CD4-positive, alpha-beta T cell (primary cell): ENCODE results near the gene CLOCK. TPM values are rescaled to one million over a fixed set of nuclear protein-coding genes. Genes with fewer than 3 reads are reported as not detected.
A peak's percentile ranks its signal among the peaks of the same experiment; 100 is the strongest.

Source experiments
- ATAC-seq: fragments of 200-7000 bp; cut with Tn5 transposase; one replicate; pipeline ENCODE4 v1.10.0; 2022; ENCODE audit warnings: mild to moderate bottlenecking; ENCODE audit not compliant: poor library complexity
- CTCF ChIA-PET: fragments of 350-600 bp; sonication (Branson Sonifier 250); formaldehyde crosslinking; loops from one replicate; lab custom pipeline; 2021; ENCODE audit warnings: antibody characterized with exemption, inconsistent platforms; lab: Charles Lee
- POLR2A ChIA-PET: fragments of 350-600 bp; sonication (Branson Sonifier 250); formaldehyde crosslinking; loops from one replicate; lab custom pipeline; 2021; ENCODE audit warnings: antibody characterized with exemption, inconsistent platforms; lab: Charles Lee
- DNase-seq, 14 experiments: peaks; one replicate each; pipeline ENCODE4 v3.0.0-alpha.2; 2013 to 2020; ENCODE audit warnings: mixed read lengths in 2 of 14
- H3K27ac ChIP-seq, 2 donors: one replicate each; pipeline versions ENCODE4 v1.5.1 to v1.7.0; 2013; ENCODE audit warnings: low read length in 2 of 2, low read depth in 1 of 2, mild to moderate bottlenecking in 1 of 2
- H3K27me3 ChIP-seq, 2 experiments: 1 replicate in 1 of 2; 2 replicates in 1 of 2; pipeline versions ENCODE4 v1.6.1 to v1.7.0; 2013; ENCODE audit warnings: low read length in 2 of 2, control low read depth in 1 of 2, mild to moderate bottlenecking in 1 of 2, moderate library complexity in 1 of 2; ENCODE audit not compliant: insufficient read depth in 2 of 2, control insufficient read depth in 1 of 2
- H3K36me3 ChIP-seq: one replicate; pipeline ENCODE4 v1.6.1; 2013; ENCODE audit warnings: low read length, control low read depth; ENCODE audit not compliant: insufficient read depth
- H3K4me1 ChIP-seq: one replicate; pipeline ENCODE4 v1.6.1; 2013; ENCODE audit warnings: low read length, control low read depth; ENCODE audit not compliant: insufficient read depth
- H3K4me3 ChIP-seq: one replicate; pipeline ENCODE4 v1.5.1; 2013; ENCODE audit warnings: mild to moderate bottlenecking, low read length, moderate library complexity
- H3K9me3 ChIP-seq, 2 experiments: 1 replicate in 1 of 2; 2 replicates in 1 of 2; pipeline versions ENCODE4 v1.6.1 to v1.7.0; 2013; ENCODE audit warnings: low read length in 2 of 2, mild to moderate bottlenecking in 2 of 2, control low read depth in 1 of 2, moderate library complexity in 1 of 2; ENCODE audit not compliant: control insufficient read depth in 1 of 2, insufficient read depth in 1 of 2
- H3K27ac Mint-ChIP-seq: one replicate; pipeline ENCODE4 v1.8.0; 2020; ENCODE audit warnings: mixed read lengths
- H3K27me3 Mint-ChIP-seq: one replicate; pipeline ENCODE4 v1.8.0; 2021; ENCODE audit warnings: mixed read lengths
- H3K36me3 Mint-ChIP-seq: one replicate; pipeline ENCODE4 v1.8.0; 2021; ENCODE audit warnings: low read depth, mixed read lengths
- H3K4me1 Mint-ChIP-seq: one replicate; pipeline ENCODE4 v1.8.0; 2021; ENCODE audit warnings: low read depth, mixed read lengths
- H3K4me3 Mint-ChIP-seq: one replicate; pipeline ENCODE4 v1.8.0; 2020; ENCODE audit warnings: mild to moderate bottlenecking, mixed read lengths
- H3K9me3 Mint-ChIP-seq: one replicate; pipeline ENCODE4 v1.8.0; 2020; ENCODE audit warnings: mixed read lengths
- CTCF ChIP-seq: fragments of 200-600 bp; IDR thresholded peaks from one replicate; pipeline ENCODE4 v1.8.0; 2022; ENCODE audit warnings: antibody characterized with exemption, mild to moderate bottlenecking
- intact Hi-C, 2 experiments: fragments of 100-400 bp; cut with DNase I in 1 of 2; cut with micrococcal nuclease in 1 of 2; formaldehyde crosslinking; loops; one replicate each; pipeline versions ENCODE4 v1.15.1 to v1.9.0; 2023 to 2025; cut with DNase I, micrococcal nuclease
- total RNA-seq, 174 experiments: library from RNA in 2 of 174; stranded (reverse) in 2 of 174; gene quantifications; one replicate each; pipeline ENCODE4 v1.2.3 and lab custom pipeline; 2021 to 2026

Gene CLOCK
- total RNA-seq, 2 experiments from 2014 or later, result 4.9 to 5.6 TPM

GRCh38 chr4:55549888-55550287 is 3.2 kb upstream of the CLOCK start:
- ChIA-PET CTCF (interaction anchor here (1.0 kb wide), 1 partner anchor 155 kb away, joined by 4 read pairs; the partner anchor contains the start of gene TMEM165), POLR2A (interaction anchor here (1.2 kb wide), 1 partner anchor 11 kb away, joined by 3 read pairs; no protein-coding TSS in a partner anchor)
- peaks cover 9% of the 10 kb centered on the region for H3K36me3 Mint-ChIP-seq
- peak overlapping the region; percentile 37 for H3K27ac Mint-ChIP-seq
- intact Hi-C loops, result loop anchor here (5.0 to 10.0 kb wide), 11 partner anchors 55 to 1432 kb away; partner anchors contain the start of genes EXOC1 (in 2 of the 2) and REST (in 1 of the 2)
- no peaks in the 10 kb centered on the region for H3K9me3 Mint-ChIP-seq
- Histone ChIP-seq H3K27ac (no peak overlapping the region), H3K4me3 (no peak overlapping the region), H3K9me3 (no peaks in the 10 kb centered on the region), H3K27me3 (no peaks in the 10 kb centered on the region), H3K4me1 (peaks cover 5% of the 10 kb centered on the region), H3K36me3 (no peaks in the 10 kb centered on the region)
- peaks cover 17% of the 10 kb centered on the region for H3K4me1 Mint-ChIP-seq
- ATAC-seq (no peak), DNase-seq (no peak)
- H3K4me3 Mint-ChIP-seq, result peak overlapping the region; percentile 90
- TF ChIP-seq CTCF, result no peak
- no peaks in the 10 kb centered on the region for H3K27me3 Mint-ChIP-seq

- H3K9me3 Mint-ChIP-seq, result no peaks in the 10 kb centered on the region
- Histone ChIP-seq H3K27me3 (no peaks in the 10 kb centered on the region), H3K4me1 (peaks cover 5% of the 10 kb centered on the region), H3K36me3 (no peaks in the 10 kb centered on the region), H3K4me3 (peak overlapping the region; percentile 96), H3K27ac (no peak overlapping the region), H3K9me3 (no peaks in the 10 kb centered on the region)
- H3K4me3 Mint-ChIP-seq, result peak overlapping the region; percentile 90
- peaks cover 9% of the 10 kb centered on the region for H3K36me3 Mint-ChIP-seq
- ChIA-PET POLR2A (interaction anchor here (0.7 kb wide), 1 partner anchor 840 kb away, joined by 3 read pairs; no protein-coding TSS in a partner anchor), CTCF (no interaction called here)
- TF ChIP-seq CTCF, result no peak
- peaks cover 34% of the 10 kb centered on the region for H3K4me1 Mint-ChIP-seq
- ATAC-seq (no peak), DNase-seq (no peak)
- H3K27ac Mint-ChIP-seq, result peak overlapping the region; percentile 85
- intact Hi-C loops, result loop anchor here (2.0 to 10.0 kb wide), 8 partner anchors 53 to 1434 kb away; partner anchors contain the start of genes EXOC1 (in 2 of the 2), SRD5A3 (in 1 of the 2) and TMEM165 (in 1 of the 2)
- H3K27me3 Mint-ChIP-seq, result no peaks in the 10 kb centered on the region
Observed at GRCh38 chr4:55547918-55548317, 1.2 kb upstream of the CLOCK start.

- H3K27ac Mint-ChIP-seq, result peak overlapping the region; percentile 85
- no peak for TF ChIP-seq CTCF
- ATAC-seq (no peak), DNase-seq (no peak)
- H3K27me3 Mint-ChIP-seq, result no peaks in the 10 kb centered on the region
- H3K27me3 ChIP-seq, result no peaks in the 10 kb centered on the region
- peaks cover 9% of the 10 kb centered on the region for H3K36me3 Mint-ChIP-seq
- no peaks in the 10 kb centered on the region for H3K36me3 ChIP-seq
- POLR2A ChIA-PET, result interaction anchor here (1.4 to 3.7 kb wide), 3 partner anchors 141 to 201 kb away, joined by 3 to 37 read pairs (median 14); partner anchors contain the start of genes SRD5A3 and TMEM165
- intact Hi-C loops, result loop anchor here (2.0 to 10.0 kb wide), 8 partner anchors 53 to 1435 kb away; partner anchors contain the start of genes EXOC1 (in 2 of the 2), SRD5A3 (in 1 of the 2) and TMEM165 (in 1 of the 2)
- peak overlapping the region; percentile 75 to 78 for H3K27ac ChIP-seq
- no peaks in the 10 kb centered on the region for H3K9me3 ChIP-seq
- no peaks in the 10 kb centered on the region for H3K9me3 Mint-ChIP-seq
- CTCF ChIA-PET, result no interaction called here
- peak overlapping the region; percentile 90 for H3K4me3 Mint-ChIP-seq
- peak overlapping the region; percentile 96 for H3K4me3 ChIP-seq
- peaks cover 37% of the 10 kb centered on the region for H3K4me1 Mint-ChIP-seq
- peaks cover 5% of the 10 kb centered on the region for H3K4me1 ChIP-seq
Observed at GRCh38 chr4:55547466-55547770, 709 bp upstream of the CLOCK start.
